Skeletal muscle tissue (tissue), 4 donors: ENCODE data around the gene HRH2. TPM values are rescaled to one million over a fixed set of nuclear protein-coding genes. Genes with fewer than 3 reads are reported as not detected.
"Not testable (repeated sequence)": the region's sequence is repeated elsewhere in the genome, so short reads cannot be mapped to it uniquely, and the experiment has no call there.

ENCODE experiments used
- H3K27ac ChIP-seq: one replicate; pipeline ENCODE4 v1.7.0; 2013; ENCODE audit warnings: mild to moderate bottlenecking, low read depth, low read length, inconsistent platforms
- H3K27me3 ChIP-seq, 3 donors: one replicate each; pipeline ENCODE4 v1.7.0; 2013; ENCODE audit warnings: low read length in 3 of 3; ENCODE audit not compliant: control insufficient read depth in 3 of 3, insufficient read depth in 3 of 3
- H3K36me3 ChIP-seq, 3 donors: one replicate each; pipeline ENCODE4 v1.7.0; 2013; ENCODE audit warnings: low read length in 3 of 3; ENCODE audit not compliant: control insufficient read depth in 3 of 3, insufficient read depth in 3 of 3
- H3K4me1 ChIP-seq, 3 donors: one replicate each; pipeline ENCODE4 v1.7.0; 2013; ENCODE audit warnings: low read length in 3 of 3, mild to moderate bottlenecking in 3 of 3; ENCODE audit not compliant: control insufficient read depth in 3 of 3, insufficient read depth in 3 of 3
- H3K4me3 ChIP-seq, 3 donors: one replicate each; pipeline ENCODE4 v1.7.0; 2013; ENCODE audit warnings: low read length in 3 of 3
- H3K9ac ChIP-seq, 3 donors: one replicate each; pipeline ENCODE4 v1.7.0; 2013; ENCODE audit warnings: low read length in 3 of 3, mild to moderate bottlenecking in 3 of 3, moderate library complexity in 2 of 3, low read depth in 1 of 3
- H3K9me3 ChIP-seq, 3 donors: one replicate each; pipeline ENCODE4 v1.7.0; 2013; ENCODE audit warnings: low read length in 3 of 3; ENCODE audit not compliant: control insufficient read depth in 3 of 3
- total RNA-seq: library from RNA; depleted of rRNA; stranded (reverse); fragments of >200 nt; gene quantifications from one replicate; pipeline ENCODE4 v1.2.3, GENCODE V29; 2014
- donor health status: Osteomylitis.

Gene HRH2, protein sequence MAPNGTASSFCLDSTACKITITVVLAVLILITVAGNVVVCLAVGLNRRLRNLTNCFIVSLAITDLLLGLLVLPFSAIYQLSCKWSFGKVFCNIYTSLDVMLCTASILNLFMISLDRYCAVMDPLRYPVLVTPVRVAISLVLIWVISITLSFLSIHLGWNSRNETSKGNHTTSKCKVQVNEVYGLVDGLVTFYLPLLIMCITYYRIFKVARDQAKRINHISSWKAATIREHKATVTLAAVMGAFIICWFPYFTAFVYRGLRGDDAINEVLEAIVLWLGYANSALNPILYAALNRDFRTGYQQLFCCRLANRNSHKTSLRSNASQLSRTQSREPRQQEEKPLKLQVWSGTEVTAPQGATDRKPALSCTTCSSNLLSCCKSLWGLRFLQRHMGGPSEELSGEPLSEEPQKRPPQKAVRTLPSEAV
- 1.0 TPM for total RNA-seq

DNA sequence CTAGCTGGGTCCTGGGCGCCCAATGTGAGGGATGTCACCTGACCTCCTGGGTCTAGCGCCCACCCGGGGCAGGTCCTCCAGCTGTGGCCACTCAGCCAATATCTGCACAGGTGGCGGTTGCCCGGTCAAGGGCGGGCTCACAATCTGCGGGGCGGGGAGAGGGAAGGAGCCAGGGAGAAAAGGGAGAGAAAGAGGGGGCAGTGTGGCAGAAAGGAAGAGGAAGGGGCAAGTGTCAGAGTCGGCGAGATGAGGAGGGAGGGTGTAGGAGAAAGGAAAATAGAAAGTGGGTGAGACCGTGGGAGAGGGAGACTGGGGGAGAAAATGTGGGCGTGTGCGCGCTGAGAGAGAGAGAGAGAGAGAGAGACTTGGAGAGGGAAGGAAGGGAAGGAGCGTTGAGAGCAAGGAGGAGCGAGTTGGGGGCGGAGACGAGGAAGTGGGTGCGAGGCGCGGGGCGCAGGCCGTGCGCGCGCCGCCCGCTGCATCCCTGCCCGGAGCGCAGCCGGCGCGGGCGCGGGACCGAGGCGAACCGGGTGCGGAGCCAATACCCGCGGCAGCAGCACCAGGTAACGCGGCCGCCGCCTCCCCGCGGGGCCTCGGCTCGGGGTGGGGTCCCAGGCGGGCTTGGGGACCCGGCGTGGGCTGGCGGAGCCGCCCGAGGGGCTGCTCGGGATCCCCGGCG is at the start of gene HRH2:
HRH2 (plus strand) TSS at position 479 of the 679 bp plus-strand sequence. CDS start 25,163 bp downstream, outside the sequence.
- no peaks in the 10 kb centered on the region for H3K36me3 ChIP-seq
- peak within 1 kb of the TSS in 2 of 3 donors; percentile 59 to 62 for H3K9ac ChIP-seq
- H3K4me3 ChIP-seq: peak within 1 kb of the TSS; percentile 64 to 70 (median 65)
- H3K4me1 ChIP-seq: peaks cover 12 to 26% (median 12%) of the 10 kb centered on the region in 3 donors
- peaks cover 26 to 32% (median 31%) of the 10 kb centered on the region in 3 donors for H3K27me3 ChIP-seq
- no peak within 1 kb of the TSS for H3K27ac ChIP-seq
- no peaks in the 10 kb centered on the region for H3K9me3 ChIP-seq

- Histone ChIP-seq H3K27ac (no peak overlapping the region), H3K4me3 (no peak overlapping the region), H3K27me3 (peaks cover 0 to 11% (median 0%) of the 10 kb centered on the region in 3 donors), H3K4me1 (peaks cover 4 to 5% (median 4%) of the 10 kb centered on the region in 3 donors), H3K9me3 (no peaks in the 10 kb centered on the region), H3K36me3 (no peaks in the 10 kb centered on the region), H3K9ac (no peak overlapping the region)
Measured at GRCh38 chr5:175609526-175609925, 48.3 kb upstream of the HRH2 start.

- no peaks in the 10 kb centered on the region for H3K36me3 ChIP-seq
- H3K9ac ChIP-seq: no peak overlapping the region
- H3K4me3 ChIP-seq: no peak overlapping the region
- no peak overlapping the region for H3K27ac ChIP-seq
- H3K27me3 ChIP-seq: peaks cover 0 to 11% (median 0%) of the 10 kb centered on the region in 3 donors
- no peaks in the 10 kb centered on the region for H3K9me3 ChIP-seq
- H3K4me1 ChIP-seq: peaks cover 4 to 6% (median 4%) of the 10 kb centered on the region in 3 donors
Measured at GRCh38 chr5:175610381-175610780, 47.5 kb upstream of the HRH2 start.

- Histone ChIP-seq H3K27me3 (peaks cover 0 to 11% (median 0%) of the 10 kb centered on the region in 3 donors), H3K27ac (no peak overlapping the region), H3K4me1 (peaks cover 4 to 6% (median 4%) of the 10 kb centered on the region in 3 donors), H3K4me3 (no peak overlapping the region), H3K36me3 (no peaks in the 10 kb centered on the region), H3K9ac (no peak overlapping the region), H3K9me3 (no peaks in the 10 kb centered on the region)
Measured at GRCh38 chr5:175610898-175611297, 47.0 kb upstream of the HRH2 start.

GRCh38 chr5:175614223-175614815 is 43.6 kb upstream of the HRH2 start:
- H3K27me3 ChIP-seq: peaks cover 0 to 11% (median 0%) of the 10 kb centered on the region in 3 donors
- H3K9ac ChIP-seq: no peak overlapping the region
- peaks cover 4 to 6% (median 4%) of the 10 kb centered on the region in 3 donors for H3K4me1 ChIP-seq
- H3K9me3 ChIP-seq: no peaks in the 10 kb centered on the region
- peak overlapping the region; percentile 36 for H3K27ac ChIP-seq
- no peak overlapping the region for H3K4me3 ChIP-seq
- no peaks in the 10 kb centered on the region for H3K36me3 ChIP-seq

GRCh38 chr5:175614861-175615260 is 43.0 kb upstream of the HRH2 start:
- Histone ChIP-seq H3K4me1 (peaks cover 4 to 6% (median 4%) of the 10 kb centered on the region in 3 donors), H3K4me3 (no peak overlapping the region), H3K27me3 (peaks cover 0 to 11% (median 0%) of the 10 kb centered on the region in 3 donors), H3K9me3 (no peaks in the 10 kb centered on the region), H3K36me3 (no peaks in the 10 kb centered on the region), H3K9ac (no peak overlapping the region), H3K27ac (no peak overlapping the region)

DNA sequence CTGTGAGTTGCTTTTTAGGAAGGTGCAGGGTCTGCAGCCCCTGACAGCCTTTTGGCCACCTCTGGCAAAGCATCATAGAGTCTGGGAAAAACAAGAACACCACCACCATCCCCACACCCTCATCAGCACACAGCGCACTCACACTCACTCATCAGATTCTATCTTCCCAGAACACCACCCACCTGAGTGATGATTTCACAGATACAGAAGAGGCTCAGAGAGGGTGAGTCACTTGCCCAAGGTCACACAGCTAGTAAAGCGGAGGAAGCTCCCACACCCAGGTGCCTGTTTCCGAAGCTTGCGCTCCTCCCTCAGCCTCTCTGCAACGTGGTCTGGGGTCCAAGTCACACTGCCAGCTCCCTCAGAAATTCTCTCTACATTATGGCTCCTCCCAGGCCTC is 41.8 kb upstream of the HRH2 start:
- Histone ChIP-seq H3K27me3 (peaks cover 0 to 3% (median 0%) of the 10 kb centered on the region in 3 donors), H3K27ac (no peak overlapping the region), H3K9ac (no peak overlapping the region), H3K4me3 (no peak overlapping the region), H3K36me3 (no peaks in the 10 kb centered on the region), H3K4me1 (peaks cover 4 to 6% (median 4%) of the 10 kb centered on the region in 3 donors), H3K9me3 (no peaks in the 10 kb centered on the region)

DNA sequence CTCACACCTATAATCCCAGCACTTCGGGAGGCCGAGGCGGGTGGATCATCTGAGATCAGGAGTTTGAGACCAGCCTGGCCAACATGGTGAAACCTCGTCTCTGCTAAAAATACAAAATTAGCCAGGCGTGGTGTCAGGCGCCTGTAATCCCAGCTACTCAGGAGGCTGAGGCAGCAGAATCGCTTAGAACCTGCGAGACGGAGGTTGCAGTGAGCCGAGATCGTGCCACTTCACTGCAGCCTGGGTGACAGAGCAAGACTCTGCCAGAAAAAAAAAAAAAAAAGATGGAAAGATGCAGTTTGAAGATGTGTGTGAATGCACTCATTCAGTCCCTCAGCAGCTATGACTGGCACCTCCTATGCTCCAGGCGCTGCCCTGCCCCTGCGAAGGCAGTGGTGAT is 41.3 kb upstream of the HRH2 start:
- H3K9ac ChIP-seq, H3K36me3 ChIP-seq, H3K9me3 ChIP-seq, H3K27ac ChIP-seq, H3K4me1 ChIP-seq, H3K27me3 ChIP-seq, H3K4me3 ChIP-seq: not testable (repeated sequence)

DNA sequence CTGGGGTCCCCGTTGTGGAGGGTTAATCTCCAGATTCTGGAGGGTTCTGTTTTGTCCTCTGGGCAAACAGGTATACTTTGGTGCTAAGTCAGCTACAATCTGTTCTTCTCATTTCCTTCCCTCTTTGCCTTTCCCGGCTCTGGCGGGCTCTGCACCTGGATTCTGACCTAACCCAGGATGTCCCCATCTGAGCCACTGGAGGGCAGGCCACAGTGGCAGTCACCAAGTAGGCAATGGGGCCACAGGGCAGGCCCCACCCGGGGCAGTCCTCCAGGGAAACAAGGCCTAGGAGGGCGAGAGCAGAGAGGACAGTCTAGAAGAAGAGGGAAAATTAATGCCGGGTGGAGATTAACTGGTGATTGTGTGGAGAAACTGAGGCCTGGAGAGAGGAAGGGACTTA is 40.4 kb upstream of the HRH2 start:
- Histone ChIP-seq H3K4me1 (peaks cover 4 to 6% (median 4%) of the 10 kb centered on the region in 3 donors), H3K9ac (no peak overlapping the region), H3K27ac (no peak overlapping the region), H3K27me3 (no peaks in the 10 kb centered on the region), H3K4me3 (no peak overlapping the region), H3K36me3 (no peaks in the 10 kb centered on the region), H3K9me3 (no peaks in the 10 kb centered on the region)
